GM23338 (cell line): Measurements from ENCODE around the gene PRTN3. TPM values are rescaled to one million over a fixed set of nuclear protein-coding genes. Genes with fewer than 3 reads are reported as not detected.

Experiments used
- ATAC-seq: fragments of 200-7000 bp; cut with Tn5 transposase; 3 replicates; pipeline ENCODE4 v1.9.1; 2020
- DNase-seq: peaks from one replicate; pipeline ENCODE4 v3.0.0-alpha.2; 2015; ENCODE audit warnings: low spot score
- H2AFZ ChIP-seq: fragments of 200-600 bp; sonication (generic); 2 replicates; pipeline ENCODE4 v1.8.0; 2016; ENCODE audit warnings: antibody characterized with exemption, mild to moderate bottlenecking, moderate library complexity
- H3F3A ChIP-seq: fragments of 200-600 bp; sonication (generic); replicated peaks from 2 replicates; pipeline ENCODE4 v1.8.0; 2017; ENCODE audit warnings: antibody characterized with exemption, mixed run types, low read depth
- H3K27ac ChIP-seq: fragments of 200-600 bp; sonication (generic); 2 replicates; pipeline ENCODE4 v1.6.1; 2016; ENCODE audit warnings: low read depth
- H3K27me3 ChIP-seq: fragments of 200-600 bp; sonication (generic); 2 replicates; pipeline ENCODE4 v1.8.0; 2016; ENCODE audit warnings: mild to moderate bottlenecking, mixed run types, moderate library complexity; ENCODE audit not compliant: insufficient read depth
- H3K36me3 ChIP-seq: fragments of 200-600 bp; sonication (generic); 2 replicates; pipeline ENCODE4 v1.8.0; 2016; ENCODE audit warnings: mild to moderate bottlenecking; ENCODE audit not compliant: insufficient read depth
- H3K4me1 ChIP-seq: fragments of 200-600 bp; sonication (generic); 2 replicates; pipeline ENCODE4 v1.8.0; 2016; ENCODE audit warnings: mild to moderate bottlenecking, moderate library complexity; ENCODE audit not compliant: insufficient read depth
- H3K4me2 ChIP-seq: fragments of 200-600 bp; sonication (generic); 2 replicates; pipeline ENCODE4 v1.7.1; 2017; ENCODE audit warnings: mixed run types
- H3K4me3 ChIP-seq: fragments of 200-600 bp; sonication (generic); 2 replicates; pipeline ENCODE4 v1.6.1; 2016; ENCODE audit warnings: mixed run types
- H3K79me2 ChIP-seq: fragments of 200-600 bp; sonication (generic); replicated peaks from 2 replicates; pipeline ENCODE4 v1.8.0; 2017; ENCODE audit warnings: mild to moderate bottlenecking; ENCODE audit not compliant: insufficient read depth
- H3K9me2 ChIP-seq: fragments of 200-600 bp; sonication (generic); 2 replicates; pipeline ENCODE4 v1.8.0; 2017; ENCODE audit not compliant: insufficient read depth
- H4K20me1 ChIP-seq: fragments of 200-600 bp; sonication (generic); replicated peaks from 2 replicates; pipeline ENCODE4 v1.8.0; 2017; ENCODE audit warnings: mild to moderate bottlenecking; ENCODE audit not compliant: insufficient read depth
- H3K27ac Mint-ChIP-seq: 2 replicates; pipeline ENCODE4 v1.8.0; 2020; ENCODE audit warnings: inconsistent platforms, mild to moderate bottlenecking, moderate library complexity, mixed read lengths
- H3K27me3 Mint-ChIP-seq: 3 replicates; pipeline ENCODE4 v1.8.0; 2022; ENCODE audit warnings: low read depth, mild to moderate bottlenecking, moderate library complexity, mixed read lengths, inconsistent platforms; ENCODE audit not compliant: insufficient read depth, poor library complexity
- H3K36me3 Mint-ChIP-seq: 3 replicates; pipeline ENCODE4 v1.8.0; 2021; ENCODE audit warnings: low read depth, mild to moderate bottlenecking, inconsistent platforms, moderate library complexity, mixed read lengths
- H3K4me1 Mint-ChIP-seq: 3 replicates; pipeline ENCODE4 v1.8.0; 2020; ENCODE audit warnings: mild to moderate bottlenecking, inconsistent platforms, mixed read lengths
- H3K4me3 Mint-ChIP-seq: 3 replicates; pipeline ENCODE4 v1.8.0; 2021; ENCODE audit warnings: moderate library complexity, mild to moderate bottlenecking, inconsistent platforms, mixed read lengths
- H3K9me3 Mint-ChIP-seq: 3 replicates; pipeline ENCODE4 v1.8.0; 2020; ENCODE audit warnings: moderate library complexity, mild to moderate bottlenecking, inconsistent platforms, mixed read lengths
- CREB1 ChIP-seq: fragments of 250-450 bp; sonication (Bioruptor Pico); IDR thresholded peaks from 2 replicates; pipeline ENCODE4 v1.5.0; 2020; ENCODE audit warnings: low read depth, mild to moderate bottlenecking, moderate library complexity
- EZH2 ChIP-seq: fragments of 200-600 bp; sonication (generic); IDR thresholded peaks from one replicate; pipeline ENCODE4 v1.8.0; 2017; ENCODE audit warnings: antibody characterized with exemption, mild to moderate bottlenecking, low read depth; ENCODE audit not compliant: unreplicated experiment
- EZH2phosphoT487 ChIP-seq: fragments of 200-600 bp; sonication (generic); IDR thresholded peaks from one replicate; pipeline ENCODE4 v1.8.1; 2018; ENCODE audit warnings: antibody characterized with exemption; ENCODE audit not compliant: unreplicated experiment
- JUNB ChIP-seq: IDR thresholded peaks from one replicate; pipeline ENCODE4 v1.6.1; 2016; ENCODE audit warnings: antibody characterized with exemption; ENCODE audit not compliant: unreplicated experiment
- STAT1 ChIP-seq: IDR thresholded peaks from one replicate; pipeline ENCODE4 v1.6.1; 2016; ENCODE audit warnings: antibody characterized with exemption; ENCODE audit not compliant: unreplicated experiment
- ZNF114 ChIP-seq: fragments of 250-450 bp; sonication (Bioruptor Pico); IDR thresholded peaks from 2 replicates; pipeline ENCODE4 v1.5.0; 2020; ENCODE audit warnings: mild to moderate bottlenecking, moderate library complexity
- ZNF331 ChIP-seq: fragments of 250-450 bp; sonication (Bioruptor Pico); IDR thresholded peaks from 2 replicates; pipeline ENCODE4 v1.5.0; 2020; ENCODE audit warnings: low read depth, mild to moderate bottlenecking, moderate library complexity
- polyA plus RNA-seq: library from polyadenylated mRNA; unstranded; fragments of >200 nt; fragmentation: Nextera tagmentation; extraction: Ambion mirVana; gene quantifications from 2 replicates; pipeline ENCODE4 v1.2.1, GENCODE V29; 2016
- total RNA-seq: library from RNA; depleted of rRNA; stranded (reverse); fragments of >200 nt; shearing (Covaris generic); gene quantifications from 2 replicates; pipeline ENCODE4 v1.2.3, GENCODE V29; 2014
- TF ChIP-seq, protein P1 (sequence below): IDR thresholded peaks from one replicate; pipeline ENCODE4 v1.6.1; 2018; ENCODE audit warnings: antibody characterized with exemption; ENCODE audit not compliant: unreplicated experiment
- TF ChIP-seq, protein P2 (sequence below), 2 experiments: fragments of 200-600 bp in 1 of 2; sonication (generic) in 1 of 2; conservative IDR thresholded peaks; 2 replicates each; pipeline versions ENCODE4 v1.5.1 to v1.6.1; 2016 to 2017; ENCODE audit warnings: antibody characterized with exemption in 2 of 2, low read depth in 2 of 2, mild to moderate bottlenecking in 2 of 2, moderate library complexity in 1 of 2

The PRTN3 gene
- total and polyA plus RNA-seq, 2 experiments from 2014 or later = 0.21 to 0.68 TPM

DNA sequence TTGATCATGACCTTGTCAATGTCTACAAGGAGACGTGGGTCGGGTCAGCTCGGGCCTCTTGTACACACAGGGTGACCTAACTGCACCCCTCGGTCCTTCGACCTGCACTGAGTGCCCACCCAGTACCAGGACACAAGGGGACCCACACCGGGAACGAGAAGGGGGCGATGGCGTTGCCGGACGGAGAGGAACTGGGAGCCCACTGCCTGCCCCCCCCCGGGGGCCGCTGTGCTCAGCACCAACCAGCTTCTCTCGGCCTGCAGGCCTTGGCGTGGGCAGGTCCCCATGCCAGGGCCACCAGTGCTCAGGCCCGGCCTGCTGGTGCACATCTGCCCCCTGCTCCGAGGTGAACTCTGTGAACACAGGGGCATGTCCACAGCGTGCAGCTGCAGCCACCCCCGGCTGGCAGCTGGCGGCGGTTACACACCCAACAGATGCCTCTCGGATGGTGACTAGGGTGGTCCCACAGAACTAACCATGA, 32.8 kb downstream of the PRTN3 start:
- Histone ChIP-seq H3F3A (peaks cover 19% of the 10 kb centered on the region), H3K9me2 (no peaks in the 10 kb centered on the region), H4K20me1 (no peaks in the 10 kb centered on the region), H3K36me3 (no peaks in the 10 kb centered on the region; the same call in 1 of the 2 replicates), H3K27ac (no peak overlapping the region; the same call in 1 of the 2 replicates), H2AFZ (no peak overlapping the region), H3K4me2 (no peak overlapping the region), H3K79me2 (no peaks in the 10 kb centered on the region), H3K4me1 (no peaks in the 10 kb centered on the region), H3K27me3 (no peaks in the 10 kb centered on the region), H3K4me3 (no peak overlapping the region)
- Mint-ChIP-seq H3K36me3 (peaks cover 43% of the 10 kb centered on the region), H3K4me3 (no peak overlapping the region), H3K27me3 (peaks cover 28% of the 10 kb centered on the region), H3K9me3 (peaks cover 11% of the 10 kb centered on the region), H3K4me1 (no peaks in the 10 kb centered on the region), H3K27ac (no peak overlapping the region)
- TF ChIP-seq EZH2phosphoT487 (no peak), JUNB (no peak), ZNF331 (CRISPR knock-in tag) (no peak)
- TF ChIP-seq, protein P1, sequence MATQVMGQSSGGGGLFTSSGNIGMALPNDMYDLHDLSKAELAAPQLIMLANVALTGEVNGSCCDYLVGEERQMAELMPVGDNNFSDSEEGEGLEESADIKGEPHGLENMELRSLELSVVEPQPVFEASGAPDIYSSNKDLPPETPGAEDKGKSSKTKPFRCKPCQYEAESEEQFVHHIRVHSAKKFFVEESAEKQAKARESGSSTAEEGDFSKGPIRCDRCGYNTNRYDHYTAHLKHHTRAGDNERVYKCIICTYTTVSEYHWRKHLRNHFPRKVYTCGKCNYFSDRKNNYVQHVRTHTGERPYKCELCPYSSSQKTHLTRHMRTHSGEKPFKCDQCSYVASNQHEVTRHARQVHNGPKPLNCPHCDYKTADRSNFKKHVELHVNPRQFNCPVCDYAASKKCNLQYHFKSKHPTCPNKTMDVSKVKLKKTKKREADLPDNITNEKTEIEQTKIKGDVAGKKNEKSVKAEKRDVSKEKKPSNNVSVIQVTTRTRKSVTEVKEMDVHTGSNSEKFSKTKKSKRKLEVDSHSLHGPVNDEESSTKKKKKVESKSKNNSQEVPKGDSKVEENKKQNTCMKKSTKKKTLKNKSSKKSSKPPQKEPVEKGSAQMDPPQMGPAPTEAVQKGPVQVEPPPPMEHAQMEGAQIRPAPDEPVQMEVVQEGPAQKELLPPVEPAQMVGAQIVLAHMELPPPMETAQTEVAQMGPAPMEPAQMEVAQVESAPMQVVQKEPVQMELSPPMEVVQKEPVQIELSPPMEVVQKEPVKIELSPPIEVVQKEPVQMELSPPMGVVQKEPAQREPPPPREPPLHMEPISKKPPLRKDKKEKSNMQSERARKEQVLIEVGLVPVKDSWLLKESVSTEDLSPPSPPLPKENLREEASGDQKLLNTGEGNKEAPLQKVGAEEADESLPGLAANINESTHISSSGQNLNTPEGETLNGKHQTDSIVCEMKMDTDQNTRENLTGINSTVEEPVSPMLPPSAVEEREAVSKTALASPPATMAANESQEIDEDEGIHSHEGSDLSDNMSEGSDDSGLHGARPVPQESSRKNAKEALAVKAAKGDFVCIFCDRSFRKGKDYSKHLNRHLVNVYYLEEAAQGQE = no peak
- TF ChIP-seq, protein P2, sequence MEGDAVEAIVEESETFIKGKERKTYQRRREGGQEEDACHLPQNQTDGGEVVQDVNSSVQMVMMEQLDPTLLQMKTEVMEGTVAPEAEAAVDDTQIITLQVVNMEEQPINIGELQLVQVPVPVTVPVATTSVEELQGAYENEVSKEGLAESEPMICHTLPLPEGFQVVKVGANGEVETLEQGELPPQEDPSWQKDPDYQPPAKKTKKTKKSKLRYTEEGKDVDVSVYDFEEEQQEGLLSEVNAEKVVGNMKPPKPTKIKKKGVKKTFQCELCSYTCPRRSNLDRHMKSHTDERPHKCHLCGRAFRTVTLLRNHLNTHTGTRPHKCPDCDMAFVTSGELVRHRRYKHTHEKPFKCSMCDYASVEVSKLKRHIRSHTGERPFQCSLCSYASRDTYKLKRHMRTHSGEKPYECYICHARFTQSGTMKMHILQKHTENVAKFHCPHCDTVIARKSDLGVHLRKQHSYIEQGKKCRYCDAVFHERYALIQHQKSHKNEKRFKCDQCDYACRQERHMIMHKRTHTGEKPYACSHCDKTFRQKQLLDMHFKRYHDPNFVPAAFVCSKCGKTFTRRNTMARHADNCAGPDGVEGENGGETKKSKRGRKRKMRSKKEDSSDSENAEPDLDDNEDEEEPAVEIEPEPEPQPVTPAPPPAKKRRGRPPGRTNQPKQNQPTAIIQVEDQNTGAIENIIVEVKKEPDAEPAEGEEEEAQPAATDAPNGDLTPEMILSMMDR (conservative IDR thresholded peaks at IDR 0.05; ENCODE audit: low read depth in 2 of 2) = no peak
- ATAC-seq (no peak), DNase-seq (no peak)

DNA sequence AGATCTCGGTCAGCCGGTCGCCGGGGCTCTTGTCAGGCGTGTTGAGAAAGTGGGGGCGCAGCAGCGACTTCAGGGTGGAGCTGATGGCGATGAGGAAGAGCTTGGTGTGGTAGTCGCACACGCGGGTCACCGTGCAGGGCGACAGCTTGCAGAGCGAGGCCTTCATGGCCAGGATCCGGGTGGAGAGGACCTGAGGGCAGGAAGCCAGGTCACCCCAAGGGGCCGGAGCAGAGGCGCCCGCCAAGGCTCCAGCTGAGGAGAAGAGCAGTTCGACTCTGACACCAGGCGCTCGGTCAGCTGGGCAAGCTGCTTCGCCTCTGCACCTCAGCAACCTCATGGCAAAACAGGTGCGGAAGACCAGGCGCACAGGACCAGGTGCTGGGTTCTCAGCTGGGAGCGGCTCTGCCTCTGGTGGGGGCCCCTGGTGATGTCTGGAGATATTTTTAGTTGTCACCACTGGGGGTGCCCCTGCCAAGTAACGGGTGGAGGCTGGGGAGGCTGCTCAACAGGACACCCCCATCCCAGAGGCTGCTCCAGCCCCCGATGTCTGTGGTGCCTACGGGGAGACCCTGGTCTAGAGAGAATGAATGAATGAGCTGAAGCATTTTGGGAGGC, 34.6 kb downstream of the PRTN3 start:
- Histone ChIP-seq H3K4me1 (no peaks in the 10 kb centered on the region), H3K79me2 (no peaks in the 10 kb centered on the region), H3K4me3 (no peak overlapping the region), H3K27ac (no peak overlapping the region), H4K20me1 (no peaks in the 10 kb centered on the region), H3K9me2 (no peaks in the 10 kb centered on the region), H3K36me3 (no peaks in the 10 kb centered on the region; the same call in 1 of the 2 replicates), H3K27me3 (no peaks in the 10 kb centered on the region), H3F3A (peaks cover 12% of the 10 kb centered on the region), H3K4me2 (no peak overlapping the region), H2AFZ (no peak overlapping the region)
- peaks cover 11% of the 10 kb centered on the region for H3K9me3 Mint-ChIP-seq
- no peak overlapping the region for H3K27ac Mint-ChIP-seq
- H3K36me3 Mint-ChIP-seq = peaks cover 35% of the 10 kb centered on the region
- no peak overlapping the region for H3K4me3 Mint-ChIP-seq
- no peak for TF ChIP-seq ZNF114 (CRISPR knock-in tag)
- TF ChIP-seq CREB1 (CRISPR knock-in tag) = no peak
- TF ChIP-seq EZH2phosphoT487 = no peak
- TF ChIP-seq, protein P1 = no peak
- TF ChIP-seq, protein P2 (conservative IDR thresholded peaks at IDR 0.05; ENCODE audit: low read depth in 2 of 2) = no peak
- no peak for TF ChIP-seq EZH2
- no peak for TF ChIP-seq ZNF331 (CRISPR knock-in tag)
- TF ChIP-seq STAT1 = no peak
- H3K27me3 Mint-ChIP-seq = peaks cover 22% of the 10 kb centered on the region
- DNase-seq = no peak
- ATAC-seq = no peak
- H3K4me1 Mint-ChIP-seq = no peaks in the 10 kb centered on the region
